ENCODE measurements around the gene UBXN6.

The UBXN6 gene

GRCh38 chr19:4452230-4452990, 5.2 kb downstream of the UBXN6 start:
- no peak for TF ChIP-seq CTCF (IDR thresholded peaks at IDR 0.05; ENCODE audit: low read depth, low read length, missing control alignments)
- in situ Hi-C loops (cut with HindIII; ENCODE audit: low sequenced_read_pairs), result no loop called here
- H3K4me3 ChIP-seq (ENCODE audit: low read depth, low read length), result no peak overlapping the region
- DNase-seq (ENCODE audit: low read depth), result no peak

- in situ Hi-C loops (cut with HindIII; ENCODE audit: low sequenced_read_pairs), result no loop called here
- no peak for DNase-seq (ENCODE audit: low read depth)
- no peak overlapping the region for H3K4me3 ChIP-seq (ENCODE audit: low read depth, low read length)
- no peak for TF ChIP-seq CTCF (IDR thresholded peaks at IDR 0.05; ENCODE audit: low read depth, low read length, missing control alignments)
Measured at GRCh38 chr19:4449639-4450028, 8.0 kb downstream of the UBXN6 start.

GRCh38 chr19:4449022-4449638, 8.5 kb downstream of the UBXN6 start:
- in situ Hi-C loops (cut with HindIII; ENCODE audit: low sequenced_read_pairs), result no loop called here
- TF ChIP-seq CTCF (IDR thresholded peaks at IDR 0.05; ENCODE audit: low read depth, low read length, missing control alignments), result no peak
- DNase-seq (ENCODE audit: low read depth), result peak; percentile 22

GRCh38 chr19:4448147-4448985, 9.2 kb downstream of the UBXN6 start:
- H3K4me3 ChIP-seq (ENCODE audit: low read depth, low read length), result no peak overlapping the region
- DNase-seq (ENCODE audit: low read depth), result no peak
- in situ Hi-C loops (cut with HindIII; ENCODE audit: low sequenced_read_pairs), result no loop called here
- no peak for TF ChIP-seq CTCF (IDR thresholded peaks at IDR 0.05; ENCODE audit: low read depth, low read length, missing control alignments)

More at GRCh38 chr19:4449022-4449638, 8.5 kb downstream of the UBXN6 start:
- no peak overlapping the region for H3K4me3 ChIP-seq (ENCODE audit: low read depth, low read length)

- no peak overlapping the region for H3K4me3 ChIP-seq (ENCODE audit: low read depth, low read length)
- no peak for TF ChIP-seq CTCF (IDR thresholded peaks at IDR 0.05; ENCODE audit: low read depth, low read length, missing control alignments)
- in situ Hi-C loops (cut with HindIII; ENCODE audit: low sequenced_read_pairs), result no loop called here
- no peak for DNase-seq (ENCODE audit: low read depth)
Measured at GRCh38 chr19:4447327-4448146, 10.1 kb downstream of the UBXN6 start.

Measured in astrocyte of the cerebellum (primary cell).